IMR-90 (cell line): Measurements from ENCODE around the gene B4GALT7. TPM values are rescaled to one million over a fixed set of nuclear protein-coding genes. Genes with fewer than 3 reads are reported as not detected.

Experiments used
- ATAC-seq: fragments of 200-7000 bp; cut with Tn5 transposase; 2 replicates; pipeline ENCODE4 v1.9.1; 2020; ENCODE audit warnings: low read depth, mild to moderate bottlenecking, moderate library complexity
- BruUV-seq: library from RNA; stranded (reverse); fragments of 400-500 nt; replicated peaks from 2 replicates; lab custom pipeline; 2021; lab: Mats Ljungman, UMichigan
- CTCF ChIA-PET: fragments of 300-600 bp; formaldehyde crosslinking; extraction: SDS; loops from one replicate; lab custom pipeline; 2021; ENCODE audit warnings: antibody characterized with exemption; lab: Yijun Ruan, JAX
- POLR2A ChIA-PET: fragments of 300-600 bp; sonication (Branson Sonifier 250); formaldehyde crosslinking; loops from one replicate; lab custom pipeline; 2022; ENCODE audit warnings: antibody characterized with exemption; ENCODE audit not compliant: unreplicated experiment; lab: Charles Lee
- DNase-seq: peaks from one replicate; pipeline ENCODE4 v3.0.0; 2013
- H2AFZ ChIP-seq: replicated peaks from 2 replicates; pipeline ENCODE3; 2013; ENCODE audit warnings: low read length, mild to moderate bottlenecking; ENCODE audit not compliant: poor library complexity
- H2AK5ac ChIP-seq: 2 replicates; pipeline ENCODE4 v1.6.1; 2013; ENCODE audit warnings: low read depth, low read length, inconsistent platforms
- H2AK9ac ChIP-seq: replicated peaks from 2 replicates; pipeline ENCODE3; 2013; ENCODE audit warnings: mild to moderate bottlenecking, low read depth, low read length, moderate library complexity; ENCODE audit not compliant: poor library complexity
- H2BK120ac ChIP-seq: 2 replicates; pipeline ENCODE4 v1.6.1; 2013; ENCODE audit warnings: low read depth, low read length, inconsistent platforms
- H2BK15ac ChIP-seq: 3 replicates; pipeline ENCODE4 v1.6.1; 2013; ENCODE audit warnings: low read depth, low read length, inconsistent platforms
- H2BK20ac ChIP-seq: 2 replicates; pipeline ENCODE4 v1.6.1; 2013; ENCODE audit warnings: low read depth, mild to moderate bottlenecking, inconsistent platforms, low read length, moderate library complexity
- H2BK5ac ChIP-seq: 2 replicates; pipeline ENCODE4 v1.6.1; 2013; ENCODE audit warnings: mild to moderate bottlenecking, low read depth, low read length, inconsistent platforms; ENCODE audit not compliant: poor library complexity, severe bottlenecking
- H3K14ac ChIP-seq: replicated peaks from 2 replicates; pipeline ENCODE4 v1.6.1; 2013; ENCODE audit warnings: low read depth, low read length, inconsistent platforms
- H3K18ac ChIP-seq: 2 replicates; pipeline ENCODE4 v1.6.1; 2013; ENCODE audit warnings: low read depth, low read length, control low read depth
- H3K23ac ChIP-seq: 2 replicates; pipeline ENCODE4 v1.6.1; 2013; ENCODE audit warnings: low read depth, low read length, inconsistent platforms
- H3K27ac ChIP-seq: 2 replicates; pipeline ENCODE4 v1.5.1; 2013; ENCODE audit warnings: mild to moderate bottlenecking, control low read depth, low read length; ENCODE audit not compliant: insufficient read depth
- H3K27me3 ChIP-seq: 2 replicates; pipeline ENCODE4 v1.6.1; 2013; ENCODE audit warnings: low read length; ENCODE audit not compliant: control insufficient read depth, insufficient read depth
- H3K36me3 ChIP-seq: 2 replicates; pipeline ENCODE4 v1.6.1; 2013; ENCODE audit warnings: low read length, mixed read lengths; ENCODE audit not compliant: control insufficient read depth, insufficient read depth
- H3K4ac ChIP-seq: 2 replicates; pipeline ENCODE4 v1.6.1; 2013; ENCODE audit warnings: low read depth, low read length, inconsistent platforms
- H3K4me1 ChIP-seq: 2 replicates; pipeline ENCODE4 v1.6.1; 2013; ENCODE audit warnings: low read length, mixed read lengths; ENCODE audit not compliant: control insufficient read depth, insufficient read depth
- H3K4me2 ChIP-seq: 2 replicates; pipeline ENCODE4 v1.6.1; 2013; ENCODE audit warnings: low read depth, mild to moderate bottlenecking, control low read depth, low read length, moderate library complexity
- H3K4me3 ChIP-seq: 2 replicates; pipeline ENCODE4 v1.5.1; 2013; ENCODE audit warnings: low read depth, mild to moderate bottlenecking, control low read depth, low read length, moderate library complexity; ENCODE audit not compliant: insufficient read depth
- H3K56ac ChIP-seq: 2 replicates; pipeline ENCODE4 v1.6.1; 2013; ENCODE audit warnings: low read length, inconsistent platforms; ENCODE audit not compliant: insufficient read depth; ENCODE audit errors: extremely low read depth
- H3K79me1 ChIP-seq, 2 experiments: 2 replicates each; pipeline ENCODE4 v1.6.1; 2013; ENCODE audit warnings: low read length in 2 of 2, inconsistent platforms in 1 of 2, low read depth in 1 of 2
- H3K9ac ChIP-seq: 2 replicates; pipeline ENCODE4 v1.6.1; 2013; ENCODE audit warnings: low read depth, low read length, control low read depth
- H3K9me1 ChIP-seq: 2 replicates; pipeline ENCODE4 v1.6.1; 2013; ENCODE audit warnings: low read length, inconsistent platforms; ENCODE audit not compliant: insufficient read depth
- H3K9me3 ChIP-seq: 2 replicates; pipeline ENCODE4 v1.6.1; 2013; ENCODE audit warnings: low read length; ENCODE audit not compliant: control insufficient read depth, insufficient read depth
- H4K20me1 ChIP-seq: 2 replicates; pipeline ENCODE4 v1.6.1; 2013; ENCODE audit warnings: low read length, inconsistent platforms; ENCODE audit not compliant: insufficient read depth
- H4K5ac ChIP-seq: 2 replicates; pipeline ENCODE4 v1.6.1; 2013; ENCODE audit warnings: mild to moderate bottlenecking, low read depth, low read length, control low read depth
- H4K8ac ChIP-seq, 2 experiments: 2 replicates each; pipeline ENCODE4 v1.6.1; 2013; ENCODE audit warnings: low read depth in 2 of 2, low read length in 2 of 2, control low read depth in 1 of 2, inconsistent platforms in 1 of 2
- H4K91ac ChIP-seq: 2 replicates; pipeline ENCODE4 v1.6.1; 2013; ENCODE audit warnings: low read depth, low read length, inconsistent platforms; ENCODE audit not compliant: insufficient read depth
- BHLHE40 ChIP-seq: fragments of 150-350 bp; IDR thresholded peaks from 2 replicates; pipeline ENCODE4 v1.6.1; 2016; ENCODE audit warnings: mild to moderate bottlenecking, low read depth, low read length
- CEBPB ChIP-seq: IDR thresholded peaks from 2 replicates; pipeline ENCODE4 v1.6.1; 2012; ENCODE audit warnings: low read depth, low read length, improper control_type of control experiment
- CHD1 ChIP-seq: IDR thresholded peaks from 2 replicates; pipeline ENCODE4 v1.6.1; 2012; ENCODE audit warnings: low read depth, low read length, improper control_type of control experiment
- ELK1 ChIP-seq: fragments of 150-350 bp; IDR thresholded peaks from 2 replicates; pipeline ENCODE4 v1.6.1; 2016; ENCODE audit warnings: low read depth, mild to moderate bottlenecking, low read length, moderate library complexity, borderline replicate concordance
- MAFK ChIP-seq: IDR thresholded peaks from 2 replicates; pipeline ENCODE4 v1.6.1; 2012; ENCODE audit warnings: low read depth, low read length, improper control_type of control experiment
- MAZ ChIP-seq: IDR thresholded peaks from 2 replicates; pipeline ENCODE4 v1.6.1; 2012; ENCODE audit warnings: low read depth, mild to moderate bottlenecking, low read length, improper control_type of control experiment, moderate library complexity, borderline replicate concordance
- MXI1 ChIP-seq: IDR thresholded peaks from 2 replicates; pipeline ENCODE4 v1.6.1; 2012; ENCODE audit warnings: low read depth, mild to moderate bottlenecking, low read length, moderate library complexity, borderline replicate concordance
- NFE2L2 ChIP-seq: fragments of 150-350 bp; IDR thresholded peaks from 2 replicates; pipeline ENCODE4 v1.6.1; 2016; ENCODE audit warnings: low read depth, mild to moderate bottlenecking, low read length
- POLR2A ChIP-seq: IDR thresholded peaks from 2 replicates; pipeline ENCODE4 v1.6.1; 2012; ENCODE audit warnings: mild to moderate bottlenecking, low read depth, low read length
- RAD21 ChIP-seq: IDR thresholded peaks from 2 replicates; pipeline ENCODE4 v1.6.1; 2012; ENCODE audit warnings: low read length, improper control_type of control experiment
- RCOR1 ChIP-seq: IDR thresholded peaks from 2 replicates; pipeline ENCODE4 v1.6.1; 2012; ENCODE audit warnings: mild to moderate bottlenecking, low read length, improper control_type of control experiment; ENCODE audit not compliant: insufficient replicate concordance
- RFX5 ChIP-seq: IDR thresholded peaks from 2 replicates; pipeline ENCODE4 v1.8.0; 2012; ENCODE audit warnings: low read depth, mild to moderate bottlenecking, low read length, moderate library complexity
- SMC3 ChIP-seq: fragments of 150-350 bp; IDR thresholded peaks from 2 replicates; pipeline ENCODE4 v1.6.1; 2016; ENCODE audit warnings: low read depth, mild to moderate bottlenecking, antibody characterized with exemption, low read length, moderate library complexity
- WGBS, 2 experiments: methylation state at CpG; one replicate each; pipeline versions ENCODE4 v1.1.5 to v1.1.7; 2013; ENCODE audit warnings: missing lambda C conversion rate in 2 of 2; ENCODE audit not compliant: insufficient read length in 1 of 2; ENCODE audit errors: extremely low coverage in 2 of 2; 5-methylcytosine and 5-hydroxymethylcytosine counted together
- dilution Hi-C: fragments of 300-500 bp; cut with HindIII; formaldehyde crosslinking; loops from one replicate; pipeline ENCODE4 v1.14.3; 2018; ENCODE audit warnings: low sequenced_read_pairs; ENCODE audit not compliant: unreplicated experiment
- in situ Hi-C: fragments of 300-500 bp; cut with MboI; formaldehyde crosslinking; loops from 3 replicates; pipeline ENCODE4 v1.14.3; 2019; ENCODE audit warnings: low sequenced_read_pairs, inconsistent platforms, mixed read lengths
- intact Hi-C: fragments of 100-400 bp; cut with micrococcal nuclease; formaldehyde crosslinking; loops from 2 replicates; pipeline ENCODE4 v1.10.0; 2022
- polyA plus RNA-seq, 3 experiments: library from polyadenylated mRNA; depleted of rRNA; stranded (reverse); fragments of >200 nt; gene quantifications; 2 replicates each; pipeline ENCODE4 v1.2.3, GENCODE V29; 2012; ENCODE audit warnings: low replicate concordance in 1 of 3
- total RNA-seq: library from RNA; depleted of rRNA; stranded (reverse); fragments of >200 nt; gene quantifications from 2 replicates; pipeline ENCODE4 v1.2.3, GENCODE V29; 2012
- TF ChIP-seq, protein P1 (sequence below): conservative IDR thresholded peaks from 2 replicates; pipeline ENCODE4 v1.5.1; 2012; ENCODE audit warnings: mild to moderate bottlenecking, low read depth, low read length, improper control_type of control experiment

B4GALT7 gene
- total and polyA plus RNA-seq, 2 of the 4 experiments (the other 2 are of a cell fraction) = 29.2 to 79.6 TPM

DNA sequence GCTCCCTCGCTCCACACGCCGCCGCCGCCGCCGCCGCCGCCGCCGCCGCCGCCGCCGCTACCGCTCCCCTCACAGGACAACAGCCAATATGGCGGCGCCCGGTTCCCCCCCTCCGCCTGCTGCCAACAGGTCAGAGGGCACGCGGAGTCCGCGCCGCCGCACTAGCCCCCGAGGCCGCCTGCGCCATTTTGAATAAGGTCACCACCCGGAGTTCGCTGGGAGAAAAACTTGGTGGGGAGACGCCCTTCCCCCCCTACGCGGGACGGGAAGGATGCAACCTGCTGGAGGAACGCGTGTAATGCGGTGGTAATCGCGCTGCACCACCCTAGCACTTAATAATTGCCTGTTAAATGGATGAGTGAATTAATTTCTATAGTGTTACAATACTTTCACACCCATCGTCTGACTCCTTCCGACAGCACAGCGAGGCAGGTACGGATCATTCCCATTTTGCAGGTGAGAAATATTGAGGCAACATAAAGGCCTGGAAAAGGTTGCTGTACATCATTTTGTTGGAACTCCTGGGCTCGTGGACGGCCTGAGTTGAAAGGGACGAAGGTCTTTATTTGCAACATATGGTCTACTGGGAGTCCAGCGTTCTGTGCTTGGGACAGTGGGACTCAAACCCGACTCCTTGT lies 45.3 kb upstream of the B4GALT7 start, which contains the start of gene FAM193B (continued):
- TF ChIP-seq RFX5 = no peak
- TF ChIP-seq RAD21 = no peak
- no peak for TF ChIP-seq CEBPB
- no peak for TF ChIP-seq MXI1
- no peak for TF ChIP-seq RCOR1
- TF ChIP-seq MAZ = peak; percentile 74
- TF ChIP-seq POLR2A = no peak

DNA sequence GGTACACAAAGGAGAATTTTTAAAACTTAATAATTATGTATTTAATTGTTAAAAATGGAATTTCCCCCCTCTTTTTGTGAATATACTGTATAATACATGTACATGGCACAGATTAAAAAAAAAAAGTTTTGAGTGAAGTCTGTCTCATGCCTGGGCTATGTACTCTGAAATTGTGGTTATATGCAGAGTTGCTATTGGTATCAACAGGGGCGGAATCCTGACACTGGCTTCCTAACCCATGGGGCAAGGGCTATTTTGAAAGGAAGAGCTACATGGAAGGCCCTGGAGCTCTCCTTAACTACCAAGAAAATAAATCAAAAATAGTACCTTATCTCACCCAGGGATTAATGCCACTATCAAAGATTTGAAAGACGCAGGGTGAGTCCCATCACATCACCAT lies 44.7 kb upstream of the B4GALT7 start:
- Histone ChIP-seq H3K4me3 (no peak overlapping the region), H2AK5ac (no peak overlapping the region), H4K91ac (no peak overlapping the region), H4K8ac (peak overlapping the region; percentile 87 to 96; a peak in 2 of 4 replicates), H2BK15ac (no peak overlapping the region), H3K9me1 (peaks cover 18% of the 10 kb centered on the region), H3K4me2 (no peak overlapping the region), H3K79me1 (peaks cover 3 to 39% of the 10 kb centered on the region in 2 experiments; a peak in 2 of 4 replicates), H3K4me1 (peaks cover 14% of the 10 kb centered on the region), H4K20me1 (peaks cover 34% of the 10 kb centered on the region), H3K4ac (no peak overlapping the region), H2AFZ (no peak overlapping the region), H3K27me3 (no peaks in the 10 kb centered on the region), H2BK20ac (0 out of 2 replicates have a peak overlapping the region, but pooled peaks have one; percentile 53), H3K27ac (no peak overlapping the region), H3K23ac (no peak overlapping the region), H3K36me3 (peaks cover 5% of the 10 kb centered on the region; the same call in 1 of the 2 replicates), H2AK9ac (no peak overlapping the region), H3K14ac (no peak overlapping the region), H2BK120ac (no peak overlapping the region), H2BK5ac (no peak overlapping the region), H3K9me3 (no peaks in the 10 kb centered on the region), H3K9ac (no peak overlapping the region), H3K18ac (no peak overlapping the region), H4K5ac (no peak overlapping the region), H3K56ac (no peak overlapping the region)
- intact Hi-C loops (no loop called here), in situ Hi-C loops (no loop called here), dilution Hi-C loops (no loop called here)
- CTCF ChIA-PET = interaction anchor here (1.0 kb wide), 1 partner anchor 11 kb away, joined by 3 read pairs; no protein-coding TSS in a partner anchor
- POLR2A ChIA-PET = no interaction called here
- WGBS, 2 experiments = 80% methylated on average over 1 of the region's 2 CpGs; no CpG with 5 or more reads in 1 of the 2 experiments
- ATAC-seq (no peak), DNase-seq (no peak)
- no TSS peak for BruUV-seq
- TF ChIP-seq POLR2A (no peak), NFE2L2 (no peak), BHLHE40 (no peak), ELK1 (no peak), SMC3 (no peak), RCOR1 (no peak), MAZ (no peak), MXI1 (no peak), MAFK (no peak), CHD1 (no peak), CEBPB (no peak)
- TF ChIP-seq, protein P1, sequence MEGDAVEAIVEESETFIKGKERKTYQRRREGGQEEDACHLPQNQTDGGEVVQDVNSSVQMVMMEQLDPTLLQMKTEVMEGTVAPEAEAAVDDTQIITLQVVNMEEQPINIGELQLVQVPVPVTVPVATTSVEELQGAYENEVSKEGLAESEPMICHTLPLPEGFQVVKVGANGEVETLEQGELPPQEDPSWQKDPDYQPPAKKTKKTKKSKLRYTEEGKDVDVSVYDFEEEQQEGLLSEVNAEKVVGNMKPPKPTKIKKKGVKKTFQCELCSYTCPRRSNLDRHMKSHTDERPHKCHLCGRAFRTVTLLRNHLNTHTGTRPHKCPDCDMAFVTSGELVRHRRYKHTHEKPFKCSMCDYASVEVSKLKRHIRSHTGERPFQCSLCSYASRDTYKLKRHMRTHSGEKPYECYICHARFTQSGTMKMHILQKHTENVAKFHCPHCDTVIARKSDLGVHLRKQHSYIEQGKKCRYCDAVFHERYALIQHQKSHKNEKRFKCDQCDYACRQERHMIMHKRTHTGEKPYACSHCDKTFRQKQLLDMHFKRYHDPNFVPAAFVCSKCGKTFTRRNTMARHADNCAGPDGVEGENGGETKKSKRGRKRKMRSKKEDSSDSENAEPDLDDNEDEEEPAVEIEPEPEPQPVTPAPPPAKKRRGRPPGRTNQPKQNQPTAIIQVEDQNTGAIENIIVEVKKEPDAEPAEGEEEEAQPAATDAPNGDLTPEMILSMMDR = no peak
